ENCODE data around the gene ZNF408. TPM values are rescaled to one million over a fixed set of nuclear protein-coding genes. Genes with fewer than 3 reads are reported as not detected.

The ZNF408 gene
- 52.9 TPM for polyA plus RNA-seq (2012; ENCODE audit: insufficient read depth, insufficient read length, low read depth)

DNA sequence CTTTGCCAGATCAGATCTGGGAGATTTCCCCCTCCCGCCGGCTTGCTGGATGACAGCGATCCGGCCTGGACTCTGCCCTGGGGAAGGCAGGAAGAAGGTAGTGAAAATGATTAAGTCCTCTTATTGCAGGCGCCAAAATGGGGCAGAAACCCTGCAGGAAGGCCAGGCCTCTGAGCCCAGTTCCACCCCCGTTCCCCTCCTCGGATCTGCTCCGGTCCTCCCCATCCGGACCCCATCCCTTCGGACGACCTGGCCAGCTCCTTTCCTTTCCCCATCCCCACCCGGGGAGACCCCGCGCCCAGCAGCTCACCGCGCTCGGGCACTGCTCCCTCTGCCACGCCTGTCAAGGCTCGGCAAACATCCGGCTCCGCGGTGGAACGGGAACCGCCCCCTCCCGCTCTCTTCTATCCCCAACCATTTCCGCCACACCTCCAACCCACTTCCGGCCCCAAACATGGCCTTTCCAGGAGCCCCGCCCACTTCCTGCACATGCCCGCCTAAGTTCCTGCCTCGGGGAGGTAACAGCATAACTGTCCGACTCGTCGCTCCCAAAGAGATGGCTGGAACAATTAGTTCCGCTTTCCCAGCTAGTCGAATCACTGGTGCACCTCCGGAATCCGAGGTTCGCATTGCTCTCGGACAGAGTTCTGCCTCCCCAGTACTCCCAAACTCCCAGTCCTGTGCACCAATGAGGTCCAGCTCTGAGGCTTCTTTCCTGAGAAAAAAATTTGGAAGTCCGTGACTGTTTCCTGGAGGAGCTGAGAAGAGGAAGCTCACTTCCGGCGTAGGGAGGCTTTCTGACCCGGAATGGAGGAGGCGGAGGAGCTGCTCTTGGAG, at the start of gene ZNF408, which contains the start of gene ARHGAP1:
ZNF408 (plus strand) TSS at position 791 of the 837 bp plus-strand sequence; CDS start at position 808, 17 bp downstream.
ARHGAP1 (minus strand) TSS at position 379 of the 837 bp plus-strand sequence. CDS start 4,512 bp downstream, outside the sequence.
- no peaks in the 10 kb centered on the region for H3K9me3 ChIP-seq
- H3K4me1 ChIP-seq, result no peaks in the 10 kb centered on the region; the same call in 1 of the 2 replicates
- H3K4me3 ChIP-seq (ENCODE audit: low read depth, low read length), result peak within 1 kb of the TSS; percentile 92
- H3K36me3 ChIP-seq, result peaks cover 8% of the 10 kb centered on the region
- peak; percentile 96 for DNase-seq
- no peak for TF ChIP-seq CTCF (IDR thresholded peaks at IDR 0.05; ENCODE audit: low read depth, low read length)
- H3K27me3 ChIP-seq, result no peaks in the 10 kb centered on the region

DNA sequence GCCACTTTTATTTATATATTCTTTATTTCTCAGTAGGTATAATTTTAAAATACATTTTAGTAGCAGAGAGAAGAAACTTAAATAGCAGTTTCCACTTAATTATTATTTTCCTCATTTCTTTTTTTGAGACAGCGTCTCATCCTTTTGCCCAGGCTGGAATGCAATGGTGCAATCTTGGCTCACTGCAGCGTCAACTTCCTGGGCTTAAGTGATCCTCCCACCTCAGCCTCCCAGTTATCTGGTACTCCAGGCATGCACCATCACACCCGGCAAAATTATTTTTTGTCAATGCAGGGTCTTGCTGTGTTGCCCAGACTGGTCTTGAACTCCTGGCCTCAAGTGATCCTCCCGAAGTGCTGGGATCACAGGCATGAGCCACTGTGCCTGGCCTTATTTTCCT, 45.2 kb upstream of the ZNF408 start:
- no peak overlapping the region for H3K4me3 ChIP-seq (ENCODE audit: low read depth, low read length)
- H3K27me3 ChIP-seq, result no peaks in the 10 kb centered on the region
- H3K4me1 ChIP-seq, result no peaks in the 10 kb centered on the region
- no peaks in the 10 kb centered on the region for H3K9me3 ChIP-seq
- no peak for TF ChIP-seq CTCF (IDR thresholded peaks at IDR 0.05; ENCODE audit: low read depth, low read length)
- DNase-seq, result no peak
- no peaks in the 10 kb centered on the region for H3K36me3 ChIP-seq

GRCh38 chr11:46657186-46657585, 43.6 kb upstream of the ZNF408 start:
- no peaks in the 10 kb centered on the region for H3K9me3 ChIP-seq
- H3K4me3 ChIP-seq (ENCODE audit: low read depth, low read length), result no peak overlapping the region
- DNase-seq, result no peak
- TF ChIP-seq CTCF (IDR thresholded peaks at IDR 0.05; ENCODE audit: low read depth, low read length), result no peak
- no peaks in the 10 kb centered on the region for H3K36me3 ChIP-seq
- no peaks in the 10 kb centered on the region for H3K27me3 ChIP-seq
- H3K4me1 ChIP-seq, result no peaks in the 10 kb centered on the region

GRCh38 chr11:46658259-46658658, 42.6 kb upstream of the ZNF408 start:
- H3K36me3 ChIP-seq, result no peaks in the 10 kb centered on the region
- no peaks in the 10 kb centered on the region for H3K4me1 ChIP-seq
- H3K9me3 ChIP-seq, result no peaks in the 10 kb centered on the region
- TF ChIP-seq CTCF (IDR thresholded peaks at IDR 0.05; ENCODE audit: low read depth, low read length), result no peak
- no peak for DNase-seq
- H3K27me3 ChIP-seq, result no peaks in the 10 kb centered on the region
- no peak overlapping the region for H3K4me3 ChIP-seq (ENCODE audit: low read depth, low read length)

DNA sequence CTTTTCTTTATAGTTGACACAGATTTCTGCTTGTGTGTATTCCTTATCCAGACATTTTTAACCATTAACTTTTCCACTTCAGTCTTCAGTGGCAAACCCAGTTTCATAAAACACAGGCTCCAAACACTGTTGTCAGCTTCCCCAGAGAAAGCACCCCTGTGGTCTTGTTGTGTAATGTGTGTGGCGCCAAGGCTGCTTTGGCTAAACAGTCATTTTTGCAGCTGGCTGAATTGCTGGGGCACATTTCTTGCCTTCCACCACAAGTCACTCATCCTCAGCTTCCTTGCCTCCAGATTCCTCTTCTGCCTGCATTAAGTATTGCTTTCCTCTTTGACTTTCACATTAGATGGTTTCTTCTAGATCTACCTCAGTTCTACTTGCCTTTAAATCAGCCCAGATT, 40.9 kb upstream of the ZNF408 start:
- no peaks in the 10 kb centered on the region for H3K36me3 ChIP-seq
- H3K9me3 ChIP-seq, result no peaks in the 10 kb centered on the region
- H3K4me3 ChIP-seq (ENCODE audit: low read depth, low read length), result no peak overlapping the region
- no peak for TF ChIP-seq CTCF (IDR thresholded peaks at IDR 0.05; ENCODE audit: low read depth, low read length)
- H3K4me1 ChIP-seq, result no peaks in the 10 kb centered on the region
- no peaks in the 10 kb centered on the region for H3K27me3 ChIP-seq
- no peak for DNase-seq

DNA sequence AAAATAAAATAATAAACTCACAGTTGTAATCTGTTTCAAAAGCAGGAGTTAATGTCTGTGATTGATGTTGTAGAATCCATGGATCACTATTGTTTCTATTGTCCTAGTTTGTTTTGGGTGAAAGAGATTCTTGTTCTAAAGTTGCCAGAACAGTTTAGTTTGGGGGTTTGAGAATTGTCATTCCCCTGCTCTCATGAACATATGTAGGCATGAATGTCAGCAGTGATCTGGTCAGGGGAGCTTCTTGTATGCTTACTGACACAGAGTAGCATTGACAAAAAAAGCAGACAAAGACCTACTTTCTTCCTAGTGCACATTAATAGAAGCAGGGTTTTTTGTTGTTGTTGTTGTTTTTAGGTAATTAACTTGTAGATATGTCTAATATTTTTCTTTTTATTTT, 39.0 kb upstream of the ZNF408 start:
- H3K4me1 ChIP-seq, result no peaks in the 10 kb centered on the region
- H3K4me3 ChIP-seq (ENCODE audit: low read depth, low read length), result no peak overlapping the region
- TF ChIP-seq CTCF (IDR thresholded peaks at IDR 0.05; ENCODE audit: low read depth, low read length), result no peak
- no peaks in the 10 kb centered on the region for H3K36me3 ChIP-seq
- no peaks in the 10 kb centered on the region for H3K27me3 ChIP-seq
- no peaks in the 10 kb centered on the region for H3K9me3 ChIP-seq
- no peak for DNase-seq

All from BE2C (cell line).